Left lobe of liver (tissue), 2 donors: ENCODE measurements around the gene ZNF581. TPM values are rescaled to one million over a fixed set of nuclear protein-coding genes. Genes with fewer than 3 reads are reported as not detected.

Experiments
- ATAC-seq: fragments of 200-7000 bp; cut with Tn5 transposase; one replicate; pipeline ENCODE4 v1.9.1; 2020; ENCODE audit warnings: mild to moderate bottlenecking, moderate library complexity
- DNase-seq: peaks from one replicate; pipeline ENCODE4 v3.0.0-alpha.2; 2020; ENCODE audit warnings: low spot score
- total RNA-seq: library from RNA; stranded (reverse); gene quantifications from one replicate; pipeline ENCODE4 v1.2.1, GENCODE V29; 2021
- donor health status: DM: no; HTN: no; CAD: no; lungs with moderate emphysema.
- donor health status: DM: no; HTN: yes; CAD: no.

The ZNF581 gene, protein sequence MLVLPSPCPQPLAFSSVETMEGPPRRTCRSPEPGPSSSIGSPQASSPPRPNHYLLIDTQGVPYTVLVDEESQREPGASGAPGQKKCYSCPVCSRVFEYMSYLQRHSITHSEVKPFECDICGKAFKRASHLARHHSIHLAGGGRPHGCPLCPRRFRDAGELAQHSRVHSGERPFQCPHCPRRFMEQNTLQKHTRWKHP
- total RNA-seq = 6.1 TPM

DNA sequence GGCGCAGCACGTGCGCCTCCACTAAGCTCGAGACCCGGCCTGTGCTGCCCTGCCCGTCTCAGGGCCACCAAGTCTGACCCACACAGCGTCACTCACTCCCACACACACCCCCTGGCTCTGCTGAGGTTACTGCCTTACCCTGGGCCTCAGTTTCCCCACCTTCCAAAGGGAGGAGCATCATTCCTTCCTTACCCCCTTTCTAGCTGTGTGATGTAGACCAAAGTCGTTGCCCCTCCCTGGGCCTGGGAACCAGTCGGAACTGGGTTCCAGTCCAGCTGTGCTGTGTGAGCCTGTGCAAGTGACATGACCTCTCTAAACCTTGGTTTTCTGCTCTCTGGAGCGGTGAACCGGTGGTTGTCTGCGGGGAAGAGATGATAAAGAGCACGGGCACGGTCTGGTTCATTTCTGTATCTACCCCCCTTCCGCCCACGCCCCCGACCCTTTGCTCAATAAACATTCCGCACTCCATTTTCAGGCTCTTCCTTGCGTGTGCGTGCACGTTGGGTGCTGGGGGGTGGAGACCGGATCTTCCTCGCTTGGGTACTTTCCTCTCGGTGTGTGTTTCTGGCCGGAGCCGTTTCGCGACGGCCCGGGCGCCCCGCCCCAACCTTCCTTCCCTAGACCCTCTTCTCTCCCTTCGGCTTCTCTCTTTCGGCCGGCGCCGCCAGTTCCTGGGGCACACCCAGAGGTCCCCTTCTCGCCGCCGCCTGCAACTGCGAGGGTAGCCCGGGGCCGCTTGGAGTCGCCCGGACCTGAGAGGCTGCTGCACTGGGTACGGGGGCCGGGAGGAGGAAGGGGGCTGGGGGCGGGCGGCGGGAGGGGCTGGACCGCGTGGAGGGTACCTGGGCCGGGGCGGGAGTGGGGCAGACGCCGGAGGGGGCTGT lies at the start of gene ZNF581:
TSS of gene ZNF581 (plus strand) at position 647 of the 884 bp plus-strand sequence. CDS start 923 bp downstream, outside the sequence.
- DNase-seq (peak; percentile 78), ATAC-seq (peak; percentile 56)

DNA sequence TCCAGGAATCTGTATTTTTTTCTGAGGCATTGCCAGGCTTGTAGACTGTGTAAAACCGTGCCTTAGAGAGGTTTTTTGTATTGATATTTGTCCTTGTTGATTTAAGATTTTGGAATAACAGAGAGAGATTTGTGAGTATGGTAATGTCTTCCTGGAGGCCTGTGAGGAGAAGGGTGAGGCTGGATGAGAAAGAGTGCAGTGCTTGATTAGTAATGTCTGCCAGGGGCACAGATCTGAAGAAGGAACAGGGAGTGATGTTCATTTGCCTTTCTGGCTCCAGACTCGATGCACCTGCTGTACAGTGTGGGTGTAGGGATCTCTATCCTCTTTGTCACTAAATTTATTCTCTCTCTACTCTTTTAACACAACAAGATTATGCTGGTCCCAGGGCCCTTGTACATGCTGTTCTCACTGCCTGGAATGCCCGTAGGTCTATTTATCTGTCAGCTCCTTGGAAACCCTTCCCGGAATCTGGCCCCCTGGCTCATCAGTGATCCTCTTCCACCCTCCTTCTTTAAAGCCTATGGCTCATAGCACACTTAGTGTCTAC lies 48.4 kb upstream of the ZNF581 start:
- DNase-seq (no peak), ATAC-seq (no peak)

DNA sequence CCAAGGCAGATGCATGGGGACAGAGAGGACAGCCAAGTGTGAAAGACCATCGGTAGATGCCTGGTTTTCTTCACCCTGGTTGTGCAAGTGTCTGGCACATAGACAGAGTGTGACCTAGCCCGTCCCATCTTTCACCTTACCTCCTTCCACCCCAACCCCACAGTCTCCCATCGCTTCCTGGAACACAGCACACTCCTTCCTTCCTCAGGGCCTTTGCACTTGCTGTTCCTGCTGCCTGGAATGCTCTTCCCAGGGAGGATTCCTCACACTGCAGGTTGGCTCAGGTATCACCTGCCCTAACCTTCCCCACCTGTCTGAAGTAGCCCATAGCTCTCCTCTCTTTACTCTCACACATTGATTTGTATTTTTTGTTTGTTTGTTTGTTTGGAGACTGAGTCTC lies 47.1 kb upstream of the ZNF581 start:
- DNase-seq (no peak), ATAC-seq (no peak)

DNA sequence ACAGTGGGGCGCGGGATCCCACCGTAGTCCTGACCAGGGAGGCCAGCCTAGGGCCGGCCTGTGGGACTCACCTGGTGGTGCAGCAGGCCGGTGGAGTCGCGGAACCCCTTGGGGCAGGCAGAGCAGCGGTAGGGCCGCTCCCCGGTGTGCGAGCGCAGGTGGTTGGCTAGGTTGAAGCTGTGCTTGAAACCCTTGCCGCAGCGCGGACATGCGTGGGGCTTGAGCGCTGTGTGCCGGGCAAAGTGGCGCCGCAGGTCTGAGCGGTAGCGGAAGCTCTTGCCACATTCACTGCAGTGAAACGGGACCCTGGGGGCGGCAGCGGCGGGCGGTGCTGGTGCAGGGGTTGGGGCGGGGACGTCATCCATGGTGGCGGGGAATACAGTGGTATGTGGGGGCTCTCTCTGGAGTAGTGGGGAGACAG lies 45.9 kb upstream of the ZNF581 start:
- ATAC-seq = no peak
- no peak for DNase-seq

DNA sequence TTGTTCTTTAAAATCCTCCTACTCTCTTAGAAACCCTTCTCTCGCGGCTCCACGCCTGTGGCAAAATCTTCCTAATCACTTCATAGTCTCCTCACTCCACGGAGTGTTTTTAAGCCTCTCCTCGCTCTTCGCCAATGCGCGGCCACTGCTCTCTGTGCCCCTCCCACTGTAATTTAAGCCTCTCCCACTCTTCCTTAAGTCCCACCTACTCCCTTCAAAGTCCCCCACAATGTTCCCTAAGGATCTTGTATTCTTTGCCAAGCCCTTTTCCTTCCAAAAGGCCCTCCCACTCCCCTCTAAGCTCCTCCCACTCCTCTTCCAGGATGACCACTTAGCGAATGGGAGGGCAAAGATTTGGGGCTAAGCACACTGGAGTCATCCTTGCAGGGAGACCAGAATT lies 45.4 kb upstream of the ZNF581 start:
- no peak for ATAC-seq
- no peak for DNase-seq

DNA sequence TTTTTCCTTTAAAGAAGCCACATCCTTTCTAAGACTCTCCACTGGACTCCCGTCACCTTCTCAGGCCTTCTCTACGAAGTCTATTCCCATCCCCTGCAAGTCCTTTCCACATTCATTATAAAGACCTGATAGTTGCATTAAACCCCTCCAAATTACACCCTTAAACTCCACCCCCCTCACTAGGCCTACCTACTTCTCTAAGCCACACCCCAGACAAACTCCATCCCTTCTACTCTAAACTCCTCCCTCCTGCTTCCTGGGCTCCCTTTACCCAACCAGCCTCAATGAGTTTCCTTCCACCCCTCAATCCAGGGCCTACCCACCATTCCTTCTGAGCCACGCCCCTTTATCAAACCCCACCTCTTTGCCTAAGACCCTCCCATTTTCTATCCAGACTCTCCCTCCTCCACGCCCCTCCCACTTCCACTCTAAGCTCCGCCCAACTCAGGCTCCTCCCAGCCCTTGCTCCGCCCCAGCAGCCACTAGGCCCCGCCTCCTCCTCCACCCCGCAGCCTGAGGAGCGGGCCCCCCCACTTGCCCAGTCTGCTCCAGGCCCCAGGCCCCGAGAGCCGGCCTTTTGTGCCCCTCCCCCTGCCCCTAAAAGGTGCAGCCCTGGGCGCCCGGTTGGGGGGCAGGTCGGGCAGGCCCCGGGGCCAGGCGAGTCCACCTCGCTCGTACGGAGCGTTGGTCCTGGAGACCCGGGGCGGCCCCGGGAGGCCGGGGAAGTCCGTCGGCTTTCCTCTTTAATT lies 44.6 kb upstream of the ZNF581 start:
- peak; percentile 82 for ATAC-seq

DNA sequence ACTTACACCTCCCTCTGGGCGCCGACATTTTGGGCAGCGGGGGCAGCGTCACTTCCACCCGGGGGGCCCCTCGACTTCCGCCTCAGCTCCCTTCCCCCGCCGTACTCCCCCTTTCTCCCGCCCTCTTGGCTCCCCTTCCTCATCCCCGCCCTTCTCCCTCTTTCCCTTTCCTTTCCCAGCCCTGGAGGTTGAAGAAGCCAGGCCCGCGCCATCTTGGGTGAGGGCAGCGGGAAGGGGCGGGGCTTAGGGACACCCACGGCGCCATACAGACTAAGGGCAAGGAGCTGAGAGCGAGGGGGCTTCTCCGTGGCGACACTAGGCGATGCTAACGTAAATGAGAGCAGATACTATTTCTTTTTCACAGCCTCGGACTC lies 44.0 kb upstream of the ZNF581 start, which contains the start of gene FIZ1:
TSS of gene FIZ1 (minus strand) at position 50 of the 374 bp plus-strand sequence. CDS start 1,652 bp downstream, outside the sequence.
- DNase-seq = peak; percentile 99
- ATAC-seq = peak; percentile 86

More for the DNA sequence above, 44.6 kb upstream of the ZNF581 start:
- peak; percentile 93 for DNase-seq

DNA sequence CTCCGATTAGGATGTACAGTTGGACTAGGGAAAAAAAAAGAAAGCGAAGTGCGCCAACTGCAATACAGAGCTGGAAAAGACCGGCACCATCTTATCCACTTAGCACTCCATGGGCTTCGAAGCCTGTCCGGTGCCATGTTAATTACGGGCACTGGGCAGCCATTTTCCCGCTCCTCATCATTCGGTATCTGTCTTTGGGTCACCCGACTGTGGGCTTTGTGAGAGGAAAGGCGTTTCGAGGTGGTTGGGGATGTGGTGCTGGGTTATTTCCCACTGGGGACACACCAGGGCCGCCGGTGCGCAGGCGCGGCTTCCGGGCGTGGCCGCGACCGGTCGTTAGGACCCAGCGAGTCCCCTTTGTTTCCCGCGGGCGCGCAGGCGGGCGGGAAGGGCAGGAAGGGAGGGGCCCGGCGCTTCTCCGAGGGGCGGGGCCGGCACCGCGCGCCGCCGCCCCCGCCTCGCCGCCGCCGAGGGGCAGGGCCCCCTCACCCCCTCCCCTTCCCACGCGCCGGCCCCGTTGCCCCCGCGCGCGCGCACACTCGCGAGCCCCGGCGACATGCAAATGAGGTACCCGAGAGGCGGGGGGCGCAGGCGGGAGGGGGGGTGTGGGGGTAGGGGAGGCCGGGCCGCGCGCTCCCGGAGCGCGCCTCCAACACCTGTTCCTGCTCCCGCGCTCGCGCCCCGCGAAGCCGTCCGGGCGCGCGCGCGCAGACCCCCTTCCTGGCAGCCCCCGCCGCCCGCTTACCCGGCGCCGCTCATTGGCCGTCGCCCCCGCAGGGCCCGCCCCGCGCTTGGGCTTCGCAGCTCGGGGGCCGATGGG lies 43.4 kb upstream of the ZNF581 start, which contains the start of gene ZNF524:
TSS of gene ZNF524 (plus strand) at position 447 of the 820 bp plus-strand sequence. CDS start 1,825 bp downstream, outside the sequence.
- DNase-seq (peak; percentile 89), ATAC-seq (peak; percentile 71)

DNA sequence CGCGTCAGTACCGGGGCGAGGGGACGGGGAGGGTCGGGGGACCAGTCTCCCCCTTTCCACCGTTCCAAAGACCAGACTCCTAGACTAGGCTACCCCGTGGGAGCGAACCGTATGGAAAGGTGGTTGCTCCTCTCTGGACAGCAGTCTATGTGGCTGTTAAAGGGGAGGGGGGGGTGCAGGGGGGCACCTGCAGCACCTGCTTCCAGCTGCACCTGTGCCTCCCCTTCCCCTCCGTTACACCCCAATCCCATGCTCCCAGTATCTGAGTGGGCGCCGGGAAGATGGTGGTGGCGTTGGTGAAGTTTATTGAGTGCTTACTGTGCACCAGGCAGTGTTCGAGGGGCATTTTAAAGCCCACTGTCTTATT lies 42.8 kb upstream of the ZNF581 start:
- DNase-seq = no peak
- no peak for ATAC-seq

DNA sequence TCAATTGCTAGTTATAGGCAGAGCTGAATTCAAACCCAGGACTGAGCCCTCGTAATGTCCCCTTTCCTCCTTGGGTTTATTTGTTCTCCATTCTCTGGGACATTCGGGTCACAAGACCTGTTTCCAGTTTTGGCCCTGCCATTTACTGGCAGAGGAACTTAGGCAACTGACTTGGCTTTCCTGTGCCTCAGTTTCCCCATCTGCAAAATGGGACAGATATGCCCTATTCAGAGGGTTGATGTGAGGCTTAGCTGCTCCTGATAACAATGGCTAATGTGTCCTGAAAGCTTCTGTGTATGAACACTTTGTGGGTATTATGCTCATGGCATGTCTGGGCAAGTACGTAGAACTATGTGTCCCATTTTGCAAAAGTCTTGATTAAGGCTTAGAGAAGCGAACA lies 42.4 kb upstream of the ZNF581 start:
- ATAC-seq (no peak), DNase-seq (no peak)

DNA sequence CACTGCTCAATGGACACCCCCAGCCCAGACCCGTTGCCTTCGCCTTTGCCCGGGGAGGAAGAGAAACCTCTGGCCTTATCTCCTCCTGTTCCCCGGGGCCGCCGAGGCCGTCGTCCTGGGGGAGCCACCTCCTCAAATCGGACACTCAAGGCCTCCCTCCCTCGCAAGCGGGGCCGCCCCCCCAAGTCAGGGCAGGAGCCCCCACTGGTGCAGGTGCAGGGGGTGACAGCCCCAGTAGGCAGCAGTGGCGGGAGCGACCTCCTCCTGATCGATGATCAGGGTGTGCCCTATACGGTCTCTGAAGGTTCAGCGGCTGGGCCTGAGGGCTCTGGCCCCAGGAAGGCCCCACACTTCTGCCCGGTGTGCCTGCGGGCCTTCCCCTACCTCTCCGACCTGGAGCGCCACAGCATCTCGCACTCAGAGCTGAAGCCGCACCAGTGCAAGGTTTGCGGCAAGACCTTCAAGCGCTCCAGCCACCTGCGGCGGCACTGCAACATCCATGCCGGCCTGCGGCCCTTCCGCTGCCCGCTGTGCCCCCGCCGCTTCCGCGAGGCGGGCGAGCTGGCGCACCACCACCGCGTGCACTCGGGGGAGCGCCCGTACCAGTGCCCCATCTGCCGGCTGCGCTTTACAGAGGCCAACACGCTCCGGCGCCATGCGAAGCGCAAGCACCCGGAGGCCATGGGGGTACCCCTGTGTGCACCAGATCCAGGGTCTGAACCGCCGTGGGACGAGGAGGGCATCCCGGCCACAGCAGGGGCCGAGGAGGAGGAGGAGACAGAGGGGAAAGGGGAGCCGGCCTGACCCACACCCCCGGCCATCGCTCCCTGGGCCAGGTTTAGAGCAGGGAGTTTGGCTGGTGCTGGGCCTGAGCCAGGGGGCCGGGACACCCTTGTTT lies 41.1 kb upstream of the ZNF581 start:
- DNase-seq (no peak), ATAC-seq (no peak)

DNA sequence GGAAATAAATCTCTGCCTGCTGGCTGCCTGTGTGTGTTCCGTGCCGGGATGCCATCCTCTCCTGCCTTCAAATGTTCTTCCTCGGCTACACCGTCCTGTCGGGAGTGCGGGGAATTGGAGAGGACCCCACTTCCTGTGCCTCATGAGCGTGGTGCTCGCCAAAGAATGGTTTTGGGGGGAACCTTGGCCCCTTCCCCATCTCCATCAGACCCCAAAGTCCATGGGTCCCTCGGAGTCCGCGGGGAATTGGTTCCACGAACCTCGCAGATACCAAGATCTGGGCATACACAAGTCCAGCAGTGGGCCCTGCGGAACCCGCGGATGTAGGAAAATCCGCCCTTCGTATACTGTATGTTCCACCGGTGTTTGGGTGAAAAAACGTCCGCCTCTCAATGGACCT lies 40.3 kb upstream of the ZNF581 start:
- ATAC-seq (no peak), DNase-seq (no peak)

DNA sequence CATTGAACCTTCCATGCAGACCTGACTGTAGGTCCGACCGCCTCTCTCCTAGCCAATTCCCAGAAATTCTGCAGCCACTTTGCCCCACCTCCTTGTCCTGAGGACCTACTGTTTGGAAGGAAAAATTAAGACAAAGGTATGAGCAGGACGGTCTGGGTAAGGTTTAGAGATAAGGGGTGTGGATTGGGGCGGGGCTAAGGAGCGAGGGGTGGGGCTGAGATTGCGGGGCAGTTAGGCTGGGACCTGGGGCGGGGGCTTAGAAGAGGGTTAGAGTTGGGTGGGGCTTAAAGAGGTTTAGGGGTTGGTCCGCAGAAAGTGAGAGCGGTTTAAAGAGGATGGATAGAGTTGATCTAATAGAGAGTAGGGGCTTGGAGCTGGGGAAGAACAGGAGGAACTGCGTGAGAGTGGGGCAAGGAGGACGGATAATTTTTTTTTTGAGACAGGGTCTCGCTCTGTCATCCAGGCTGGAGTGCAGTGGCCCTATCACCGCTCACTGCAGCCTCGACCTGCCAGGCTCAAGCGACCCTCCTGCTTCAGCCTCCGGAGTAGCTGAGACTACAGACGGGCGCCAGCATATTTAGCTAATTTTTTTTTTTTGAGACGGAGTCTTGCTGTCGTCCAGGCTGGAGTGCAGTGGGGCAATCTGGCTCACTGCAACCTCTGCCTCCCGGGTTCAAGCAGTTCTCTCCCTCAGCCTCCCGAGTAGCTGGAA lies 39.7 kb upstream of the ZNF581 start:
- DNase-seq = no peak
- ATAC-seq = no peak

DNA sequence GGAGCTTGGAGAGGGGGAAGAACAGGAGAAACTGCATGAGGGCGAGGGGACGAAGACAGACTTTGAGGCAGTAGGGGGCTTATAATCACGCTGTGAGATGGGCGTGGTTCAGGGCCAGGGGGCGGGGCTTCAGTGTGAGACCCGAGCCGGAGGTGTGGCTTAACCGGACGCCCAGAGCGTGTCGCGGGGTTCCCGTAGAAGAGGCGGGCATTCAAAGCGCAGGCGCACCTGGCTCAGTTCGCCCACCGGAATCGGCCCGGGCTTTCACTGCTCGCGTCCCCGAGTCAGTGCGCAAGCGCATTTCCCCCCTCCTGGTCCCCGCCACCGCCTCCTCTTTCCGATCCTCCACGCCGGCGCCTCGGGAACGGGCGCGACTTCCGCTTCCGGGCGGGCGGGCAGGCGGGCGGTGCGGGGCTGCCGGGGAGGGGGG lies 38.2 kb upstream of the ZNF581 start:
- DNase-seq (peak; percentile 97), ATAC-seq (peak; percentile 85)

DNA sequence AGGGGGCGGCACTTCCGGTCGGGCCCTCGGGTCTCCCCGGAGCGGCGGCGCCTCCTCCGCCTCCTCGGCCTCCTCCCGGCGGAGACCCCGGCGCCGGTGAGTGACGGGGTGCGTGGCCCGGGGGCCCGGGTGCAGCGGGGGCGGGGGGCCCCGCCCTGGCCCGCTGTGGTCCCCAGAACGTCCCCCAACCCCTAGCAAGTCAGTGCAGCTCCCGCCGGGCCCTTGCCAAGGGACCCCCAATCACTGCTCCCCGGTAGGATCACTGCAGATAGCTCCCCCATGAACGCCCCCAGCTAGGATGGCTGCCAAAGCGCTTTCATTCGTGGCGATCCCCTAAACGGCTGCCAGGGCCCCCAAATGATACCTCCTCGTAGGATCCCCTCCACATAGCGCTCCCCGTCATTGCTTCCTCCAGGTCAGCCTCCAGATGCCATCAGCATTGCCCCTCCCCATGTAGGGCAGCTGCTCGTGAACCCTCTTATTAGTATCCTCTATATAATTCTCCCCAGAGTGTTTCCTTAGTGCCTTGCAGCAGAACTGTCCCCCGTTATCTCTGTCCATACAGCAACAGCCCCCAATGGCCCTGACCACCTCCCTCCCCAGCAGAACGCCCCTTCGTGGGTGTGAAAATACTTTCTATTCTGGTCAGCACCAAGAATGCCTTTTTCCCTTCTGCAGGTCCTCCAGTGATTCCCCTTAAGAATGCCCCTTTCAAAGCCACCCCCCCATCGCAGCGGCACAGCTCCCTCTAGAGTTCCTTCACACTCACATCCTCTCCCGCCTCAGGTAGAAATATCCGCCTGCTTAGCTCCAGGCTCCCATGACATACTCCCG lies 37.6 kb upstream of the ZNF581 start, which contains the start of gene ZNF865:
TSS of gene ZNF865 (plus strand) at position 11 of the 834 bp plus-strand sequence. CDS start 7,972 bp downstream, outside the sequence.
- peak; percentile 69 for DNase-seq
- ATAC-seq = peak; percentile 65

DNA sequence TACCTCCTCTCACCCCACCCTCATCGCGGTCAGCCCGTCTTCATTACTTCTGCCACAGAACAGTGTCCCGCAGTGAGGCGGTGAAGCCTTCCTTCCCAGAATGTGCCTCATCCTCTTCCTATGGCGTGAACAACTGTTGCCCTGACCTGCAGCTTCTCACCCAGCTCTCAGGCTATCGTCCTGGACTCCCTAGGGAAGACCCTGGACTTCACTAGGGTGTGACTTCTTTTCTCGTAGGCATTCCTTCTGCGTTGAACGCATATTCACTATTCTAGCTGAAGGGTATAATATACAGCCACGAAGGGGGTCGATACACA lies 37.0 kb upstream of the ZNF581 start:
- DNase-seq (no peak), ATAC-seq (no peak)

DNA sequence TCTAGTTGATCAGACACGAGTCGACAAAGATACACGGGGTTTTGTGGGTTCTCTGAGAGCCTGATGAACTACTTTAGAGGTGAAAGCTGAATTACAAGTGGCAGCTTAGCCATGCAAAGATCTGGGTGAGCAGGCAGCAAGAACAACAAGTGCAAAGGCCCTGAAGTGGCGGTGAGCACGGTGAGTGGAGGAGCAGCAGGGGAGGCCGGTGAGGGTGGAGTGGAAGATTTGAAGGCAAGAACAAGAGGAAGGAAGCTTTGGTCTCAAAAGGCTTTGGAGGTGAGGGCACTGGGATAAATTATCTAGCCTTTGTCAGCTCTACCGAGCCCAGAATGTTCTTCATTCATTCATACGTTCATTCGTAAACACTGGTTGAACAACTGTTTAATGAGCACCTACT lies 36.6 kb upstream of the ZNF581 start:
- DNase-seq (no peak), ATAC-seq (no peak)

DNA sequence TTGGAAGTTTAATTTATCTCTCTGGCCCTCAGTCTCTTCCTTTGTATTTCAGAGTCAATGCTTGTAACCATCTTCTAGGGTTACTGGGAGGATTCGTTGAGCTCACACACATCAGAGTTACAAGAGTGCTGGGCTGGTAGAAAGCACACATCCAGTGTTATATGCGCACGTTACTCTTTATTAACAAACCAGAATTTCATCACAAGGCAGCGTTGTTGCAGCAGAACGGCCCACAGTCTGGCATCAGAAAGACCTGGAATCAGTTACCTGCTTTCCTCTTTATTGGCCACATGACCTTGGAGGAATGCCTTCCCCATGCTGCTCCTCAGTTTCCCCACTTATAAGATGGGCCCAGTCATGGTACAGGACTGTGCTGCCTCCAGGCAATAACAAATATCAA lies 34.1 kb upstream of the ZNF581 start:
- DNase-seq (no peak), ATAC-seq (no peak)
